Panc1 (cell line): Measurements from ENCODE around the gene PKP3. TPM values are rescaled to one million over a fixed set of nuclear protein-coding genes. Genes with fewer than 3 reads are reported as not detected.

Experiments used
- ATAC-seq: fragments of 200-7000 bp; cut with Tn5 transposase; 2 replicates; pipeline ENCODE4 v1.9.1; 2020; ENCODE audit warnings: mild to moderate bottlenecking, moderate library complexity
- BruUV-seq: library from RNA; stranded (reverse); fragments of 400-500 nt; replicated peaks from 2 replicates; lab custom pipeline; 2021; lab: Mats Ljungman, UMichigan
- CTCF ChIA-PET: fragments of 300-600 bp; sonication (Branson Sonifier 250); formaldehyde crosslinking; loops from one replicate; lab custom pipeline; 2022; ENCODE audit warnings: antibody characterized with exemption; lab: Charles Lee
- POLR2A ChIA-PET: fragments of 300-600 bp; sonication (Branson Sonifier 250); formaldehyde crosslinking; loops from one replicate; lab custom pipeline; 2022; ENCODE audit warnings: antibody characterized with exemption; lab: Charles Lee
- DNase-seq: peaks from one replicate; pipeline ENCODE4 v3.0.0-alpha.2; 2010; ENCODE audit warnings: low read depth, low spot score
- H3K27ac ChIP-seq: 2 replicates; pipeline ENCODE4 v1.5.1; 2011; ENCODE audit warnings: mild to moderate bottlenecking, low read length, inconsistent platforms
- H3K27me3 ChIP-seq: fragments of 200-500 bp; sonication (Bioruptor generic); 2 replicates; pipeline ENCODE4 v1.6.0; 2014; ENCODE audit warnings: low read length, inconsistent platforms; ENCODE audit not compliant: control insufficient read depth, insufficient read depth
- H3K36me3 ChIP-seq: fragments of 200-500 bp; sonication (Bioruptor generic); 2 replicates; pipeline ENCODE4 v1.5.1; 2014; ENCODE audit warnings: inconsistent platforms, mild to moderate bottlenecking, low read length, moderate library complexity; ENCODE audit not compliant: control insufficient read depth, insufficient read depth
- H3K4me1 ChIP-seq: 2 replicates; pipeline ENCODE4 v1.5.1; 2011; ENCODE audit warnings: inconsistent platforms, mild to moderate bottlenecking, low read length, moderate library complexity; ENCODE audit not compliant: control insufficient read depth, insufficient read depth
- H3K4me3 ChIP-seq, 2 experiments: 2 replicates each; pipeline ENCODE4 v1.5.1; 2011 to 2012; ENCODE audit warnings: low read depth in 2 of 2, low read length in 2 of 2, mild to moderate bottlenecking in 2 of 2, inconsistent platforms in 1 of 2, moderate library complexity in 1 of 2
- H3K9me3 ChIP-seq: fragments of 200-500 bp; sonication (Bioruptor generic); 2 replicates; pipeline ENCODE4 v1.5.1; 2014; ENCODE audit warnings: low read depth, mild to moderate bottlenecking, inconsistent platforms, low read length, moderate library complexity; ENCODE audit not compliant: control insufficient read depth, insufficient read depth
- POLR2AphosphoS5 ChIP-seq: IDR thresholded peaks from 2 replicates; pipeline ENCODE4 v1.6.1; 2012; ENCODE audit warnings: mild to moderate bottlenecking, low read depth, low read length, moderate library complexity
- SIN3A ChIP-seq: IDR thresholded peaks from 2 replicates; pipeline ENCODE4 v1.6.1; 2012; ENCODE audit warnings: low read depth, mild to moderate bottlenecking, low read length, moderate library complexity, borderline replicate concordance; ENCODE audit not compliant: insufficient read depth
- TCF7L2 ChIP-seq: IDR thresholded peaks from 2 replicates; pipeline ENCODE4 v1.6.1; 2011; ENCODE audit warnings: mild to moderate bottlenecking, low read depth, low read length, inconsistent platforms
- in situ Hi-C: cut with HindIII; loops from 2 replicates; pipeline ENCODE4 v1.10.0; 2016; ENCODE audit warnings: low sequenced_read_pairs, low pct_unique_long_range_greater_than_20kb
- intact Hi-C: fragments of 100-400 bp; cut with micrococcal nuclease; formaldehyde crosslinking; loops from one replicate; pipeline ENCODE4 v1.10.0; 2022; ENCODE audit not compliant: unreplicated experiment
- total RNA-seq: library from RNA; stranded (reverse); gene quantifications from one replicate; pipeline ENCODE4 v1.2.1, GENCODE V29; 2021; ENCODE audit not compliant: unreplicated experiment
- TF ChIP-seq, protein P1 (sequence below): fragments of 450-650 bp; IDR thresholded peaks from 2 replicates; pipeline ENCODE4 v1.5.1; 2017; ENCODE audit warnings: mild to moderate bottlenecking
- TF ChIP-seq, protein P2 (sequence below), 2 experiments: IDR thresholded peaks; 2 replicates each; pipeline ENCODE4 v1.6.1; 2011 to 2012; ENCODE audit warnings: low read depth in 2 of 2, control low read depth in 1 of 2, low read length in 1 of 2, mild to moderate bottlenecking in 1 of 2, moderate library complexity in 1 of 2; ENCODE audit not compliant: insufficient read depth in 1 of 2

The PKP3 gene
- total RNA-seq, 1 experiment from 2014 or later, result 36.8 TPM

DNA sequence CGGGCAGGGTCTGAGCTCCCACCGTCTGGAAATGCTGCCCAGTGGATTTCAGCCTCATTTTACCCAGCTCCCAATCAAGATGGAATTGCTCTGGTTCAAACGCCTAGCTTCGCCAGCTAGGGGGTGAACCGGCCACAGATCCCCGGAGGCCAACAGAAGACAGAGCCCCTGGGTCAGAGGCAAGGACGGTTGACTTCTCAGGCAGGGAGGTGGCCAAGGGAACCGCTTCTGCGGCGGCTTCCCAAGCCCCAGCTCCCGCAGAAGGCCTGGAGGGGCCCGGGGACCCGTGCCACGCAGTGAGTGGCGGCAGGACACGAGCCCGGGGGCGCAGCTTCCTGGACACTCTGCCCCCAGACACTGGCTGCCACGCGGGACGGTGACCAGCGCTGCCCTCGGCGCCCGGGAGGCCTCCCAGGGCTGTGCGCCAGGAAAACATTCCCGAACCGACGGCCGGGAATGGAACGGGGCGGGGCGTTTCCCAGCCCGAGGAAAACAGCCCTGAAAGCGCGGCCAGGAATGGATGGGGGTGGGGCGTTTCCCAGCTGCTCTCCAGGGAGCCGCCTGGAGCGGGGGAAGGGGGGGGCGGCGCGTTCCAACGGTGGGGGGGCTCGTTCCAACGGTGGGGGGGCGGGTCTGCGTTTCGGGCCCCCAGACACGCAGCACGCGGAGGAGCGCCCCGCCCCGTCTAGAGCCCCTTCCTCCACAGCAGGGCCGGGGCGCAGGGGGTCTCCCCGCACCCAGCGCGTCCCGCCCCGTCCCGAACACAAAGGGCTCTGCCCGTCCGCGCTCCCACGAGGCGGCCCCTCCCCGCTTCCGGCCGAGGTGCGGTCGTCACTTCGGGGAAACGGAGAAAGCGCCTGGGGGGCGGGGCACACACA, 38.2 kb upstream of the PKP3 start:
- TF ChIP-seq, protein P1, sequence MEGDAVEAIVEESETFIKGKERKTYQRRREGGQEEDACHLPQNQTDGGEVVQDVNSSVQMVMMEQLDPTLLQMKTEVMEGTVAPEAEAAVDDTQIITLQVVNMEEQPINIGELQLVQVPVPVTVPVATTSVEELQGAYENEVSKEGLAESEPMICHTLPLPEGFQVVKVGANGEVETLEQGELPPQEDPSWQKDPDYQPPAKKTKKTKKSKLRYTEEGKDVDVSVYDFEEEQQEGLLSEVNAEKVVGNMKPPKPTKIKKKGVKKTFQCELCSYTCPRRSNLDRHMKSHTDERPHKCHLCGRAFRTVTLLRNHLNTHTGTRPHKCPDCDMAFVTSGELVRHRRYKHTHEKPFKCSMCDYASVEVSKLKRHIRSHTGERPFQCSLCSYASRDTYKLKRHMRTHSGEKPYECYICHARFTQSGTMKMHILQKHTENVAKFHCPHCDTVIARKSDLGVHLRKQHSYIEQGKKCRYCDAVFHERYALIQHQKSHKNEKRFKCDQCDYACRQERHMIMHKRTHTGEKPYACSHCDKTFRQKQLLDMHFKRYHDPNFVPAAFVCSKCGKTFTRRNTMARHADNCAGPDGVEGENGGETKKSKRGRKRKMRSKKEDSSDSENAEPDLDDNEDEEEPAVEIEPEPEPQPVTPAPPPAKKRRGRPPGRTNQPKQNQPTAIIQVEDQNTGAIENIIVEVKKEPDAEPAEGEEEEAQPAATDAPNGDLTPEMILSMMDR, result no peak
- TF ChIP-seq SIN3A, result peak; percentile 91
- TF ChIP-seq, protein P2, sequence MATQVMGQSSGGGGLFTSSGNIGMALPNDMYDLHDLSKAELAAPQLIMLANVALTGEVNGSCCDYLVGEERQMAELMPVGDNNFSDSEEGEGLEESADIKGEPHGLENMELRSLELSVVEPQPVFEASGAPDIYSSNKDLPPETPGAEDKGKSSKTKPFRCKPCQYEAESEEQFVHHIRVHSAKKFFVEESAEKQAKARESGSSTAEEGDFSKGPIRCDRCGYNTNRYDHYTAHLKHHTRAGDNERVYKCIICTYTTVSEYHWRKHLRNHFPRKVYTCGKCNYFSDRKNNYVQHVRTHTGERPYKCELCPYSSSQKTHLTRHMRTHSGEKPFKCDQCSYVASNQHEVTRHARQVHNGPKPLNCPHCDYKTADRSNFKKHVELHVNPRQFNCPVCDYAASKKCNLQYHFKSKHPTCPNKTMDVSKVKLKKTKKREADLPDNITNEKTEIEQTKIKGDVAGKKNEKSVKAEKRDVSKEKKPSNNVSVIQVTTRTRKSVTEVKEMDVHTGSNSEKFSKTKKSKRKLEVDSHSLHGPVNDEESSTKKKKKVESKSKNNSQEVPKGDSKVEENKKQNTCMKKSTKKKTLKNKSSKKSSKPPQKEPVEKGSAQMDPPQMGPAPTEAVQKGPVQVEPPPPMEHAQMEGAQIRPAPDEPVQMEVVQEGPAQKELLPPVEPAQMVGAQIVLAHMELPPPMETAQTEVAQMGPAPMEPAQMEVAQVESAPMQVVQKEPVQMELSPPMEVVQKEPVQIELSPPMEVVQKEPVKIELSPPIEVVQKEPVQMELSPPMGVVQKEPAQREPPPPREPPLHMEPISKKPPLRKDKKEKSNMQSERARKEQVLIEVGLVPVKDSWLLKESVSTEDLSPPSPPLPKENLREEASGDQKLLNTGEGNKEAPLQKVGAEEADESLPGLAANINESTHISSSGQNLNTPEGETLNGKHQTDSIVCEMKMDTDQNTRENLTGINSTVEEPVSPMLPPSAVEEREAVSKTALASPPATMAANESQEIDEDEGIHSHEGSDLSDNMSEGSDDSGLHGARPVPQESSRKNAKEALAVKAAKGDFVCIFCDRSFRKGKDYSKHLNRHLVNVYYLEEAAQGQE (IDR thresholded peaks at IDR 0.05; ENCODE audit: insufficient read depth in 1 of 2, low read depth in 2 of 2, low read length in 1 of 2), result peak in 1 of 2 experiments; percentile 78; a peak in 2 of 4 replicates
- TF ChIP-seq TCF7L2, result no peak; the same call in 1 of the 2 replicates
- peak; percentile 92 for TF ChIP-seq POLR2AphosphoS5
- intact Hi-C loops, result loop anchor here (5.0 to 10.0 kb wide), 2 partner anchors 49 to 141 kb away; partner anchors contain the start of gene IFITM2
- BruUV-seq, result TSS peak; percentile 99

DNA sequence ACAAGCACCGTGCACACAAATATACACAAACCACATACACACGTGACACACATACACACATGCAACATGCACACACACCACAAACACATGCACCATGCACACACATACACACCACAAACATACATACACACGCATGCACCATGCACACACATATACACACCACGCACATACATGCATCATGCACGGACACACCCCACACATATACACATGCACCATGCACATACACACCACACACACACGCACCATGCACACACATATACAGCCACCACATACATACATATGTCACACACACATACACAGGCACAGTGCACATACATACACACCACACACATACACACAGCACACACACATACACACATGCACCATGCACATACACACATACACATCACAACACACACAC, 37.4 kb upstream of the PKP3 start:
- no peak overlapping the region for H3K27ac ChIP-seq
- no TSS peak for BruUV-seq

More for the DNA sequence above, 38.2 kb upstream of the PKP3 start:
- Histone ChIP-seq H3K4me1 (peaks cover 35% of the 10 kb centered on the region), H3K9me3 (no peaks in the 10 kb centered on the region), H3K36me3 (no peaks in the 10 kb centered on the region), H3K4me3 (peak overlapping the region; percentile 24 to 42), H3K27me3 (no peaks in the 10 kb centered on the region), H3K27ac (peak overlapping the region; percentile 99)
- CTCF ChIA-PET, result interaction anchor here (0.6 to 0.8 kb wide), 5 partner anchors 39 to 105 kb away, joined by 3 to 7 read pairs (median 4); no protein-coding TSS in a partner anchor
- POLR2A ChIA-PET, result interaction anchor here (0.6 to 2.1 kb wide), 6 partner anchors 14 to 338 kb away, joined by 4 to 7 read pairs (median 6); no protein-coding TSS in a partner anchor
- ATAC-seq, result peak; percentile 91
- peak; percentile 51 for DNase-seq
- in situ Hi-C loops, result no loop called here

More for the DNA sequence above, 37.4 kb upstream of the PKP3 start:
- no peaks in the 10 kb centered on the region for H3K36me3 ChIP-seq
- H3K27me3 ChIP-seq, result no peaks in the 10 kb centered on the region
- in situ Hi-C loops (no loop called here), intact Hi-C loops (loop anchor here (5.0 to 10.0 kb wide), 2 partner anchors 49 to 142 kb away; partner anchors contain the start of gene IFITM2)
- H3K9me3 ChIP-seq, result no peaks in the 10 kb centered on the region
- ATAC-seq, result no peak
- no peak overlapping the region for H3K4me3 ChIP-seq
- POLR2A ChIA-PET, result interaction anchor here (2.1 kb wide), 1 partner anchor 50 kb away, joined by 5 read pairs; no protein-coding TSS in a partner anchor
- no peak for TF ChIP-seq SIN3A
- no peak for TF ChIP-seq TCF7L2
- peak; percentile 57 for TF ChIP-seq POLR2AphosphoS5
- CTCF ChIA-PET, result interaction anchor here (0.7 to 0.8 kb wide), 2 partner anchors 88 to 106 kb away, joined by 3 to 4 read pairs; no protein-coding TSS in a partner anchor
- peaks cover 29% of the 10 kb centered on the region for H3K4me1 ChIP-seq
- no peak for DNase-seq
